GM18517 (cell line): ENCODE measurements around the gene ACOT13.
"Not testable (repeated sequence)": the region's sequence is repeated elsewhere in the genome, so short reads cannot be mapped to it uniquely, and the experiment has no call there.

Source experiments
- ATAC-seq: cut with Tn5 transposase; IDR thresholded peaks from one replicate; pipeline ENCODE4 v1.9.1; 2021; ENCODE audit warnings: mild to moderate bottlenecking, moderate library complexity; ENCODE audit not compliant: unreplicated experiment

ACOT13 gene

DNA sequence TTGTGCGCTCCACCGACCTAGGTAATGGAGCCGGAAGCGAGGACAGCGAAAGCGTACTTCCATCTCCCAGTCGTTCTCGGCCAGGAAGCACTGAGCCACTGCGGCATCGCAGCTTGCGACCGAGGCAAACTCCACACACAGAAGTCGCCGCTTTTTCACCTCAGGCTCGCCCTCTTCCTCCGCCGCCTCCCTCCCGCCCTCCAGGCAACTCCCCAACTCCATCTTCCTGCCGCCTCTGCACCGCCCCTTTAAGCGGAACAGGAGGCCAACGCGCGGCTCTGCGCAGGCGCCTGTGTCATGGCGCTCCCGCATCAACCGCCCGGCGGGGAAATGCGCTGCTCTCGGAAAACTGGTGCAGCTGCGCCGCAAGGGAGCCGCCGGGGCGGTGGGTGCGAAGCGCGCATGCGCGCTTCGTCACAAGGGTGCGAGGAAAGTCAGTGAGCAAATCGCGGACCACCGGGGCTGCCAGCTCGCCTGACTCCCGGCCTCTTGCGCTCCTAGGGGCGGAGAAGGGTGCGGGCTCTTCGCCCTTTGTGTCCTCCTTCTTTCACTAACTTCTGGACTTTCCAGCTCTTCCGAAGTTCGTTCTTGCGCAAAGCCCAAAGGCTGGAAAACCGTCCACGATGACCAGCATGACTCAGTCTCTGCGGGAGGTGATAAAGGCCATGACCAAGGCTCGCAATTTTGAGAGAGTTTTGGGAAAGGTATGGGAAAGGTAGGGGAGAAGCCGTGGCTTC lies at the start of gene ACOT13, which contains the start of gene TDP2:
ACOT13 (plus strand) TSS at position 437 of the 737 bp plus-strand sequence; CDS start at position 624, 187 bp downstream.
TDP2 (minus strand) TSS at position 259 of the 737 bp plus-strand sequence; CDS start at position 222, 37 bp downstream.
- peak; percentile 88 for ATAC-seq

- ATAC-seq, result no peak
These were observed 47.2 kb upstream of the ACOT13 start for GRCh38 chr6:24619661-24620060.

- ATAC-seq, result no peak
These were observed 46.2 kb upstream of the ACOT13 start for GRCh38 chr6:24620637-24621036.

DNA sequence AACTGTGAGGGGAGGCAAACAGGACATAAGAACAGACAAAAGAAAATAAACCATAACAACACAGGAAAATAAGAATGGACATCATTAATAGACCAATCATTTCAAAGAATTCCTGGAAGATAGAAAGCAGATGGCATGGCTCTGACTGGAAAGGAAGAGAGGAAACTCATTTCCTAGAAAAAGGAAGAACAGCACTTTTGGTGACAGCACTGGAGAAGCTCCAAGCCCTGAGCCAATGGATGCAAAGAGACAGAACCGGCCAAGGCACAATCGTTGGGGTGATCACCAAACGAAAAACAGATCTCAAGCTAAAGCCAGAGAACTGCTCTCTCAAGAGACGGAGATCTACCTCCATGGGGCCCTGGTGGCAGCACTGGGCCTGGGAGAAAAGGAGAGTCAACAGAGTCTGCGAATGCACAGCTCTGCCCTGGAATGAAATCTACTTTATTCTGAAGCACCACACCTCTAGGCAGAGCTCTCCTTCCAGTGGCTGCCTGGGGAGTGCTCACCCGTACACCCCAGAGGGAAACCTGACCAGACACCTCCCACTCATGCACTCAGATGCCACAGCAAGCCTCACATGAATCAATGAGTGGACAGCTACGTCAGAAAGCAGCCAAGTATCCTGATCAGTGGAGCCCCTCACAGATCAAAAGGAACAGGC lies 45.1 kb upstream of the ACOT13 start:
- no peak for ATAC-seq

GRCh38 chr6:24630856-24631505 lies 35.9 kb upstream of the ACOT13 start:
- no peak for ATAC-seq

- no peak for ATAC-seq
These were observed 35.2 kb upstream of the ACOT13 start for GRCh38 chr6:24631671-24632070.

GRCh38 chr6:24632573-24632972 lies 34.3 kb upstream of the ACOT13 start:
- ATAC-seq, result no peak

GRCh38 chr6:24636681-24637080 lies 30.2 kb upstream of the ACOT13 start:
- no peak for ATAC-seq

- ATAC-seq, result no peak
These were observed 26.7 kb upstream of the ACOT13 start for GRCh38 chr6:24640166-24640565.

- ATAC-seq, result not testable (repeated sequence)
These were observed 26.2 kb upstream of the ACOT13 start for GRCh38 chr6:24640631-24641030.

DNA sequence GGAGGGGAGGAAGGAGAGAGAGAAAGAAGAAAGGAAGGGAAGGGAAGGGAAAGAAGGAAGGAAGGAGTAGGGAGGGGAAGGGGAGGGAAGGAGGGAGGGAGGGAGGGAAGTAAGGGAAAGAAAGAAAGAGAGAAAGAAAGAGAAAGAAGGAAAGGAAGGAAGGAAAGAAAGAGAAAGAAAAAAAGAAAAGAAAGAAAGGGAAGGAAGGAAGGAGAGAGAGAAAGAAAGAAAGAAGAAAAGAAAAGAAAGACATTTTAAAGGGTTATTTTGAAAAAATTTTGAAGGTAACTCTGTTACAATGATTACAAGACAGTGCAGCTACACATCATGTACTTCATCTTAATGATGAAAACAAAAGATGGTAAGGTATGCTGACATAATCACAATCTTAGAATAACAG lies 24.8 kb upstream of the ACOT13 start:
- no peak for ATAC-seq

DNA sequence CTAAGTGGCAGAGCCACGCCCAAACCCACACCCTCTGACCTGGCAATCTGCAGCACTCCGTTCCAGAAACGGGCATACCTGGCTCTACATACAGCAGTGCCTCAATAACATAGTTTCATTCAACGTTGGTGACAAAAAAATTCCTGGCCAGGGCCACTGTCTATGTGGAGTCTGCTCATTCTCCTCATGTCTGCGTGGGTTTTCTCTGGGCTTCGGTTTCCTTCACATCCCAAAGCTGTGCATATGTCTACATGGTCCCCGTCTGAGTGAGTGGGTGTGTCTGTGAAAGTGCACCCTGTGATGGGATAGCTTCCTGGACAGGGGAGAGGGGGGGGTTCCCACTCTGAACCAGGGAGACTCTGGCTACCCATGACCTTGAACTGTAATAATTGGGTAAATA lies 23.0 kb upstream of the ACOT13 start:
- no peak for ATAC-seq

DNA sequence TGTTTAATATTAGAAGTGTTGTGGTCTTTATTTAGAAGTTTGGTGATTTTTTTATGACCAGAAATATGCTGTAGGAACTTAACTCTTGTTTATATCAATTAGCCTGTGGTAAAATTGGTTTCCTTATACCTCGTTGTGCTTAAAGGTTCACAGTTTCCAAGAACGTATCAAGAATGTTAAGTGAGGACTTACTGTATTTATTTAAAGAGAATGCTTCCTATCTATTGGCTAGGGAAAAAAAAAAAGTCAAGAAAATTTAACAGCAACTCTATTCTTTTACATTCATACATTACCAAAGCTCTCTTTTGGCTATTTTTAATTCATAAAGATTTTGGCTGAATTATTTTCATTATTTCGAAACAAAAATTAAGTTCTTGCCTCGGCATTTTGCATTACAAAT lies 22.5 kb upstream of the ACOT13 start:
- no peak for ATAC-seq

DNA sequence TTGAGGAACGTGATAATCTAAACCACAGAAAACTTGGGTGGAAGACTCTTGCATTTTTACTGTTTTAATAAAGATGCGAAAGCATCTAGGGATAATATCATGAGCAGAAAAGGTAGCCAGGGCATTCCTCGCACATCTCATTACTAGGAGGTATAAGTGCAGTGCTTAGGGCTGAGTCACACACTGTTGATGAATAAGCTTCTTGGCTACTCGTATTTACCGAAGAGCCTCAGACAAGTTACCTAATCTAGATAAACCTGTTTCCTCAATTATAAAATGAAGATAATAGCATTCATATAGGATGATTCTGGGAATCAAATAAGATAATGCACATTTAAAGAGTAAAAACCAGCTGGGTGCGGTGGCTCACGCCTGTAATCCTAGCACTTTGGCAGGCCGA lies 20.1 kb upstream of the ACOT13 start:
- no peak for ATAC-seq

DNA sequence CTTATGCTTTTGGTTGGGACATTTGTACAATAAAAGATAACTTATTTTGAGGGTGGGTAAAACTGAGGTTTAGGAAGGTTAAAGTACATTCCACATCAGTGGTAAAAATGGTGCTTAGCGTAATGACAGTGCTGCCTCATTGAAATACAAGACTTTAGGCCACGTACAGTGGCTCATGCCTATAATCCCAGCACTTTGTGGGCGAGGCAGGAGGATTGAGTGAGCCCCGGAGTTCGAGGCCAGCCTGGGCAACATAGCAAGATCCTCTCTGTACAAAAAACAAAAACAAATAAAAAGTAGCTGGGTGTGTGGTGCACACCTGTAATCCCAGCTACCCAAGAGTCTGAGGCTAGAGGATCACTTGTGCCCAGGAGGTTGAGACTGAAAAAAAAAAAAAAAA lies 18.6 kb upstream of the ACOT13 start:
- ATAC-seq, result no peak

GRCh38 chr6:24649691-24650090 lies 17.2 kb upstream of the ACOT13 start:
- no peak for ATAC-seq

DNA sequence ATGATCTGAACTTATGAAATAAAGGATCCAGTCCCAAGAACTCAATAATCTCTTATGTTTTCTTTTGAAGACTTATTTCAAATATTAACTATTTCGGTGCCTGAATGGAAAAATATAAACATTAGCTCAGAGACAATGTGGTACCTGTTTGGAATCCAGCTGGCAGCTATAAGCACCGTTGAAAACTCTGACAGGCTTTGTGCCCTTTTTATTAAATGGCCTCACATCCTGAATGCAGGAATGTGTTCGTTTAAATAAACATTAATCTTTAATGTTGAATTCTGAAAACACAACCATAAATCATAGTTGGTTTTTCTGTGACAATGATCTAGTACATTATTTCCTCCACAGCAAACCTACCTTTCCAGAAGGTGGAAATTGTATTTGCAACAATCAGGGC lies 16.5 kb upstream of the ACOT13 start:
- ATAC-seq, result no peak

DNA sequence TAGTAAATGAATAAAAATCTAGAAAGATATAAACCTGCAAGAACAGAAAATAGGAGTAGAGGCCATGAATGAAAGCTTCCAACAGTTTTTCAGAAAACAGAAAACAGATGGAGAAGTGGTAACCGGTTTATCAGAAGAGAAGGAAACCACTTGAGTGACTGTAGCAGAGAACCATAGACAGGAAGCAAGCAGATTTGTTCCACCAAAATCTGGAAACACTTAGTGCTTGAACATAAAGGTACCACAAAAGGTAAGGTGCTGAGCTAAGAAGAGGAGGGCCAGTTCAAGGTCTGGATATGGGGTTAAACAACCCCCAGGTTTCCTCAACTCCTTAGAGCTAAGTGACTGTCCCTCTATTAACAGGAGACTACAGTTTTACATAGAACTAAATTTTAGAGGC lies 11.7 kb upstream of the ACOT13 start:
- ATAC-seq, result no peak

DNA sequence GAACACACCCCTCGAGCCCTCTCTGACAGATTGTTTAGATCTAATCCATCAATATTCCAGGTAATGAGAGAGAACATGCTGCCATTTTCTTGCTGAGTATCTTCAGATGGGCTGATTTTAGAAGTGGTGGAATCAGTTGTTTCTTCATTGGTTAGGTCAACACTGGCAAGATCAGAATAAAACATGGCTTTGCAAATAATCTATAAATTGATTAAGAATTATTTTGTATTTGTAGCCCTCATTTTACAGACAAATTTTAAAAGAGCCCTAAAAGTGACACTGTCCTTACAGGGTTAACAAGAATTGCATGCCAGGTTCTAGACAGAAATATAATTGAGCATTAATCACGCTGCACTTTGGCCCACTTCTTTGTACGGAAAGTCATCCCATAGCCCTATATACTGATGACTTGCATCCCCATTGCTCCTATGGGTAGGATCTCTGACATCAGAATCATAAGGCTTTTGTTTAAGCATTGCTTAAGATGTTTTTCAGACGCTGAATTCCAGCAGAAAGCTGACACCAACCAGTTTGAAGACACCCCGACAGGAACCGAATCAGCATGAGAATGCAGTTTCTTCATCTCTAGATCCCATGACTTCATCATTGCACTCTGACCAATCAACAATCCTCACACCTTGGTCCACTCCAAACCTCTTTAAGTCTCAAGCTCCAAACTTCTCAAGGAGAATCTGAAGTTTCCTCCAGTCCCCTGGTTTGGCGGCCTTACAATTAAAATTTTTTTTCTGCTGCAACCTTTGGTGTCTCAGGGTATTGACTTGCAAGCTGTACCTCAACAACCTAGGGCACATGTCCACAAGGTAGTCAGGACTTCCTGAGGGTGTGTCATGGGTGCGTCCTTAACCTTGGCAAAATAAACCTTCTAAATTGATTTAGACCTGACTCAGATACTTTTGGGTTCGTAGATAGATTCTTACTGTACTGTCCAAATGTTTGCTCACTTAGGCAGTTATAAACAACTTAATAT lies 8.0 kb upstream of the ACOT13 start:
- ATAC-seq, result no peak

DNA sequence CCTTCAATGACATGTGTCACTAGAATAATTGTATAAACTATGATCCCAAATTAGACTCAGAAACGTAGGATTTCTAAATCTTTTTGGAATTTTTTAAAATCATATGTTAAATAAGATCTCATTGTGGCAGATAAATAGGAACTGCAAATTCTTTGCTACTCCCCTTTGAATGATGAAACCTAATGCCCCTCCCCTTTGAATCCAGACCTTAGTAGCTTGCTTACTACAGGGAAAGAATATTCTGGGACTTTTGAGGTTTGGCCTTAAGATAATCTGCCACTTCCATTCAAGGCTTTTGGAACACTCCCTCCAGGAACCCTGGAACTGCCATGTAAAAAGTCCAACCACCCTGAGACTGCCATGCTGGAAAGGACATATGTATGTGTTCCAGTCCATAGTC lies 7.3 kb upstream of the ACOT13 start:
- ATAC-seq, result no peak

- no peak for ATAC-seq
These were observed 6.8 kb upstream of the ACOT13 start for GRCh38 chr6:24660105-24660504.
